HepG2 (cell line): Measurements from ENCODE around the gene EVI5. TPM values are rescaled to one million over a fixed set of nuclear protein-coding genes. Genes with fewer than 3 reads are reported as not detected.

Source experiments
- ATAC-seq: fragments of 200-7000 bp; cut with Tn5 transposase; 3 replicates; pipeline ENCODE4 v1.9.1; 2020; ENCODE audit warnings: mild to moderate bottlenecking, moderate library complexity
- BruUV-seq: library from RNA; stranded (reverse); fragments of 400-500 nt; replicated peaks from 2 replicates; lab custom pipeline; 2021; lab: Mats Ljungman, UMichigan
- CTCF ChIA-PET: fragments of 300-600 bp; formaldehyde crosslinking; extraction: SDS; loops from one replicate; lab custom pipeline; 2021; ENCODE audit warnings: low total read pairs, inconsistent platforms, low intra/inter-chr PET ratio; lab: Yijun Ruan, JAX
- POLR2A ChIA-PET: fragments of 350-600 bp; sonication (Branson Sonifier 250); formaldehyde crosslinking; loops from one replicate; lab custom pipeline; 2020; ENCODE audit warnings: antibody characterized with exemption, inconsistent platforms; lab: Yijun Ruan, JAX
- DNase-seq: peaks from one replicate; pipeline ENCODE4 v3.0.0-alpha.2; 2015; ENCODE audit warnings: low spot score
- FAIRE-seq: peaks from 3 replicates; lab custom pipeline; 2011; peaks lifted over from hg19 to GRCh38; lab: Jason Lieb, UNC
- H2AFZ ChIP-seq: one replicate; pipeline ENCODE4 v1.6.1; 2011; ENCODE audit warnings: low read length, inconsistent platforms
- H3K27ac ChIP-seq: fragments of 300-600 bp; 3 replicates; pipeline ENCODE4 v1.8.0; 2011; ENCODE audit warnings: mixed run types, mild to moderate bottlenecking, mixed read lengths, low read length, inconsistent platforms; ENCODE audit not compliant: insufficient read depth; ENCODE audit errors: extremely low read length
- H3K27me3 ChIP-seq, 2 experiments: fragments of 200-600 bp in 1 of 2; 2 replicates in 1 of 2; 3 replicates in 1 of 2; pipeline versions ENCODE4 v1.6.0 to v1.8.0; 2011; ENCODE audit warnings: low read length in 2 of 2, mild to moderate bottlenecking in 2 of 2, moderate library complexity in 2 of 2, inconsistent platforms in 1 of 2; ENCODE audit not compliant: insufficient read depth in 2 of 2, control insufficient read depth in 1 of 2
- H3K36me3 ChIP-seq, 2 experiments: fragments of 200-600 bp in 1 of 2; replicated peaks in 1 of 2; 2 replicates in 1 of 2; 3 replicates in 1 of 2; pipeline versions ENCODE4 v1.5.1 to v1.8.0; 2011; ENCODE audit warnings: low read length in 2 of 2, inconsistent platforms in 1 of 2; ENCODE audit not compliant: insufficient read depth in 2 of 2, control insufficient read depth in 1 of 2
- H3K4me1 ChIP-seq: 2 replicates; pipeline ENCODE4 v1.5.1; 2012; ENCODE audit warnings: low read length, inconsistent platforms; ENCODE audit not compliant: insufficient read depth
- H3K4me2 ChIP-seq: 2 replicates; pipeline ENCODE4 v1.6.0; 2011; ENCODE audit warnings: low read depth, low read length, inconsistent platforms
- H3K4me3 ChIP-seq, 3 experiments: fragments of 200-600 bp in 1 of 3; sonication (generic), shearing (Covaris generic) in 1 of 3; replicated peaks in 1 of 3; 2 replicates each; pipeline ENCODE4 v1.5.1; 2011 to 2016; ENCODE audit warnings: low read length in 3 of 3, inconsistent platforms in 2 of 3, low read depth in 2 of 3, mild to moderate bottlenecking in 2 of 3, control low read depth in 1 of 3, mixed read lengths in 1 of 3; ENCODE audit not compliant: insufficient read depth in 1 of 3
- H3K79me2 ChIP-seq: one replicate; pipeline ENCODE4 v1.6.1; 2011; ENCODE audit warnings: low read length, inconsistent platforms; ENCODE audit not compliant: insufficient read depth
- H3K9ac ChIP-seq: 2 replicates; pipeline ENCODE4 v1.6.0; 2011; ENCODE audit warnings: mild to moderate bottlenecking, low read depth, low read length, inconsistent platforms; ENCODE audit not compliant: insufficient read depth
- H3K9me3 ChIP-seq: 2 replicates; pipeline ENCODE4 v1.5.1; 2012; ENCODE audit warnings: mild to moderate bottlenecking, low read length
- H4K20me1 ChIP-seq: 2 replicates; pipeline ENCODE4 v1.6.0; 2011; ENCODE audit warnings: inconsistent platforms, mild to moderate bottlenecking, low read length, moderate library complexity; ENCODE audit not compliant: insufficient read depth
- ARID5B ChIP-seq: IDR thresholded peaks from 2 replicates; pipeline ENCODE4 v1.4.0; 2020; ENCODE audit warnings: mild to moderate bottlenecking, missing genetic modification reagents
- CEBPG ChIP-seq: IDR thresholded peaks from 2 replicates; pipeline ENCODE4 v1.6.1; 2016
- CHD2 ChIP-seq: IDR thresholded peaks from 2 replicates; pipeline ENCODE4 v1.6.1; 2011; ENCODE audit warnings: low read depth, low read length, improper control_type of control experiment
- EED ChIP-seq: sonication (generic); formaldehyde crosslinking; IDR thresholded peaks from 2 replicates; pipeline ENCODE4 v1.5.0; 2020; ENCODE audit warnings: mild to moderate bottlenecking, missing genetic modification reagents
- GTF2F1 ChIP-seq: fragments of 150-350 bp; IDR thresholded peaks from 2 replicates; pipeline ENCODE4 v1.6.1; 2014; ENCODE audit warnings: low read length
- GZF1 ChIP-seq: sonication (generic); formaldehyde crosslinking; IDR thresholded peaks from 2 replicates; pipeline ENCODE4 v1.5.1; 2020; ENCODE audit warnings: mild to moderate bottlenecking, missing genetic modification reagents
- IRF9 ChIP-seq: sonication (generic); formaldehyde crosslinking; IDR thresholded peaks from 2 replicates; pipeline ENCODE4 v1.8.0; 2022; ENCODE audit warnings: missing genetic modification reagents, mild to moderate bottlenecking, borderline replicate concordance
- MAF1 ChIP-seq: sonication (generic); formaldehyde crosslinking; IDR thresholded peaks from 2 replicates; pipeline ENCODE4 v1.5.0; 2020; ENCODE audit warnings: missing genetic modification reagents, borderline replicate concordance
- MBNL3 ChIP-seq: fragments of 250-450 bp; sonication (Bioruptor Pico); conservative IDR thresholded peaks from 2 replicates; pipeline ENCODE4 v1.8.0; 2022; ENCODE audit warnings: mild to moderate bottlenecking, inconsistent platforms
- SUZ12 ChIP-seq: fragments of 150-350 bp; IDR thresholded peaks from 2 replicates; pipeline ENCODE4 v1.6.1; 2014; ENCODE audit warnings: low read depth, low read length
- ZKSCAN1 ChIP-seq: fragments of 150-350 bp; IDR thresholded peaks from 2 replicates; pipeline ENCODE4 v1.6.1; 2014; ENCODE audit warnings: low read length
- ZNF496 ChIP-seq: sonication (generic); formaldehyde crosslinking; IDR thresholded peaks from 2 replicates; pipeline ENCODE4 v1.8.1; 2023; ENCODE audit warnings: mild to moderate bottlenecking, moderate library complexity, missing genetic modification reagents; ENCODE audit not compliant: insufficient replicate concordance
- ZNF737 ChIP-seq: sonication (generic); formaldehyde crosslinking; IDR thresholded peaks from 2 replicates; pipeline ENCODE4 v1.5.0; 2020; ENCODE audit warnings: missing genetic modification reagents, mild to moderate bottlenecking, borderline replicate concordance
- ZNF883 ChIP-seq: sonication (generic); formaldehyde crosslinking; IDR thresholded peaks from 2 replicates; pipeline ENCODE4 v1.5.1; 2020; ENCODE audit warnings: mild to moderate bottlenecking, missing genetic modification reagents; ENCODE audit errors: not compliant biosample characterization
- WGBS: methylation state at CpG from one replicate; pipeline ENCODE4 v1.1.6; 2017; ENCODE audit warnings: low lambda C conversion rate; 5-methylcytosine and 5-hydroxymethylcytosine counted together
- in situ Hi-C: cut with HindIII; loops from 2 replicates; pipeline ENCODE4 v1.10.0; 2017; ENCODE audit warnings: low pct_unique_long_range_greater_than_20kb; ENCODE audit not compliant: extremely low pct_ligation_motif_present
- intact Hi-C: fragments of 100-400 bp; cut with micrococcal nuclease; formaldehyde crosslinking; loops from one replicate; pipeline ENCODE4 v1.10.0; 2022; ENCODE audit not compliant: unreplicated experiment
- polyA plus RNA-seq, 8 experiments: library from polyadenylated mRNA; depleted of rRNA in 3 of 8; stranded (reverse) in 7 of 8; unstranded in 1 of 8; fragments of >200 nt; fragmentation: Illumina TruSeq in 4 of 8; extraction: Trizol in 4 of 8; gene quantifications; 2 replicates each; pipeline versions ENCODE4 v1.2.1 to v1.2.3, GENCODE V29; 2011 to 2016; ENCODE audit warnings: low read depth in 4 of 8, missing spikeins in 1 of 8, mixed read lengths in 1 of 8; ENCODE audit not compliant: insufficient read depth in 1 of 8
- total RNA-seq, 5 experiments: library from RNA; depleted of rRNA; stranded (reverse); fragments of >200 nt; fragmentation: Illumina TruSeq; extraction: Trizol; gene quantifications; 2 replicates each; pipeline ENCODE4 v1.2.3, GENCODE V29; 2016; ENCODE audit warnings: low read depth in 1 of 5
- TF ChIP-seq, protein P1 (sequence below): IDR thresholded peaks from 2 replicates; pipeline ENCODE4 v1.6.1; 2016
- TF ChIP-seq, protein P2 (sequence below): sonication (generic); formaldehyde crosslinking; IDR thresholded peaks from 2 replicates; pipeline ENCODE4 v1.4.0; 2020; ENCODE audit warnings: missing genetic modification reagents; ENCODE audit errors: not compliant biosample characterization

The EVI5 gene
- total and polyA plus RNA-seq, 2 of the 13 experiments (the other 11 are each of a cell fraction or from before 2014, with no cell fraction given), result 4.0 to 12.6 TPM

DNA sequence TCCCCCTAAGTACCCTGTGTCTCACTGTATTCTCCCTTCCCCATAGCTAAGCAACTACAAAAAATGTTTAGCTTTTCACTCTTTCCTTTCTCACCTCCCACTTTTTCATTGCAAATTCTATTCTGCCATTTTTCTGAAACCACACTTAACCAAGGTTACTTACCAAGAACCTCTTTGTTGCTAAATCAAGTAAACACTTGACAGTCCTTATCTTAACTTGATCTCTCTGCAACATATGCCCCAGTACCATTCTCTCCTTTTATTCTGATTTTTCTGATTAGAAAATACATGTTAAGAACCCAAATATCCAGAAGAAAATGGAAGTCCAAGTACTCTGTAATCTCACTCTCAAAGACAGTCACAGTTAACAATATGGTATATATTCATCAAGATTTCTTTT, 16.0 kb downstream of the EVI5 start (continued):
- no peak for TF ChIP-seq CHD2
- TF ChIP-seq IRF9, result no peak
- TF ChIP-seq GZF1 (CRISPR knock-in tag), result no peak
- TF ChIP-seq, protein P1, sequence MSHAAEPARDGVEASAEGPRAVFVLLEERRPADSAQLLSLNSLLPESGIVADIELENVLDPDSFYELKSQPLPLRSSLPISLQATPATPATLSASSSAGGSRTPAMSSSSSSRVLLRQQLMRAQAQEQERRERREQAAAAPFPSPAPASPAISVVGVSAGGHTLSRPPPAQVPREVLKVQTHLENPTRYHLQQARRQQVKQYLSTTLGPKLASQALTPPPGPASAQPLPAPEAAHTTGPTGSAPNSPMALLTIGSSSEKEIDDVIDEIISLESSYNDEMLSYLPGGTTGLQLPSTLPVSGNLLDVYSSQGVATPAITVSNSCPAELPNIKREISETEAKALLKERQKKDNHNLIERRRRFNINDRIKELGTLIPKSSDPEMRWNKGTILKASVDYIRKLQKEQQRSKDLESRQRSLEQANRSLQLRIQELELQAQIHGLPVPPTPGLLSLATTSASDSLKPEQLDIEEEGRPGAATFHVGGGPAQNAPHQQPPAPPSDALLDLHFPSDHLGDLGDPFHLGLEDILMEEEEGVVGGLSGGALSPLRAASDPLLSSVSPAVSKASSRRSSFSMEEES (CRISPR knock-in tag), result no peak
- TF ChIP-seq MBNL3 (CRISPR knock-in tag), result no peak
- TF ChIP-seq, all 625 proteins: peak for 0

GRCh38 chr1:92768296-92768695, 16.6 kb downstream of the EVI5 start:
- Histone ChIP-seq H3K4me3 (no peak overlapping the region), H2AFZ (no peak overlapping the region), H3K4me2 (no peak overlapping the region), H3K4me1 (peaks cover 9% of the 10 kb centered on the region), H3K9ac (no peak overlapping the region), H3K9me3 (no peaks in the 10 kb centered on the region), H3K27me3 (no peaks in the 10 kb centered on the region), H3K27ac (no peak overlapping the region), H3K79me2 (peaks cover 20% of the 10 kb centered on the region), H4K20me1 (no peaks in the 10 kb centered on the region), H3K36me3 (0 out of 5 replicates have a peak, but pooled peaks cover 0 to 2% of the 10 kb centered on the region in 2 experiments)
- no TSS peak for BruUV-seq
- DNase-seq (no peak), FAIRE-seq (no peak), ATAC-seq (no peak)
- ChIA-PET CTCF (no interaction called here), POLR2A (no interaction called here)
- intact Hi-C loops, result no loop called here
- TF ChIP-seq, protein P2, sequence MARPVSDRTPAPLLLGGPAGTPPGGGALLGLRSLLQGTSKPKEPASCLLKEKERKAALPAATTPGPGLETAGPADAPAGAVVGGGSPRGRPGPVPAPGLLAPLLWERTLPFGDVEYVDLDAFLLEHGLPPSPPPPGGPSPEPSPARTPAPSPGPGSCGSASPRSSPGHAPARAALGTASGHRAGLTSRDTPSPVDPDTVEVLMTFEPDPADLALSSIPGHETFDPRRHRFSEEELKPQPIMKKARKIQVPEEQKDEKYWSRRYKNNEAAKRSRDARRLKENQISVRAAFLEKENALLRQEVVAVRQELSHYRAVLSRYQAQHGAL (CRISPR knock-in tag), result no peak
- TF ChIP-seq ZNF883 (CRISPR knock-in tag) (no peak), ZNF496 (CRISPR knock-in tag) (no peak), ZKSCAN1 (no peak), ZNF737 (CRISPR knock-in tag) (no peak), SUZ12 (no peak), GTF2F1 (no peak), MAF1 (CRISPR knock-in tag) (no peak), ARID5B (CRISPR knock-in tag) (no peak), CEBPG (no peak), EED (CRISPR knock-in tag) (no peak)
- WGBS, result 79% methylated on average over 2 of the region's 2 CpGs
- in situ Hi-C loops, result no loop called here
